Measurements from ENCODE around the gene EVPL. TPM values are rescaled to one million over a fixed set of nuclear protein-coding genes. Genes with fewer than 3 reads are reported as not detected.

EVPL gene
- total RNA-seq, 1 experiment from 2014 or later: 1.3 TPM

GRCh38 chr17:75979705-75980187, 47.4 kb downstream of the EVPL start:
- Mint-ChIP-seq H3K27ac (peak overlapping the region; percentile 100), H3K4me1 (peaks cover 69% of the 10 kb centered on the region), H3K9me3 (no peaks in the 10 kb centered on the region), H3K4me3 (peak overlapping the region; percentile 97), H3K36me3 (peaks cover 12% of the 10 kb centered on the region), H3K27me3 (ENCODE audit: low read depth) (no peaks in the 10 kb centered on the region)
- TF ChIP-seq, protein P1, sequence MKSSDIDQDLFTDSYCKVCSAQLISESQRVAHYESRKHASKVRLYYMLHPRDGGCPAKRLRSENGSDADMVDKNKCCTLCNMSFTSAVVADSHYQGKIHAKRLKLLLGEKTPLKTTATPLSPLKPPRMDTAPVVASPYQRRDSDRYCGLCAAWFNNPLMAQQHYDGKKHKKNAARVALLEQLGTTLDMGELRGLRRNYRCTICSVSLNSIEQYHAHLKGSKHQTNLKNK (CRISPR knock-in tag; IDR thresholded peaks at IDR 0.05): no peak
- TF ChIP-seq RELA (CRISPR knock-in tag; IDR thresholded peaks at IDR 0.05; ENCODE audit: borderline replicate concordance) (no peak), MLX (CRISPR knock-in tag; IDR thresholded peaks at IDR 0.05) (no peak), NR1H2 (CRISPR knock-in tag; IDR thresholded peaks at IDR 0.05) (no peak), ZNF317 (CRISPR knock-in tag; IDR thresholded peaks at IDR 0.05; ENCODE audit: borderline replicate concordance, low read depth) (0 out of 2 replicates have a peak, but pooled peaks have one; percentile 6), PRRX2 (CRISPR knock-in tag; IDR thresholded peaks at IDR 0.05) (no peak), NFATC4 (CRISPR knock-in tag; IDR thresholded peaks at IDR 0.05) (no peak), CREM (CRISPR knock-in tag; IDR thresholded peaks at IDR 0.05) (0 out of 2 replicates have a peak, but pooled peaks have one; percentile 12), ZNF121 (CRISPR knock-in tag; IDR thresholded peaks at IDR 0.05) (no peak), MYBL2 (CRISPR knock-in tag; IDR thresholded peaks at IDR 0.05) (no peak), SMAD3 (CRISPR knock-in tag; IDR thresholded peaks at IDR 0.05; ENCODE audit: borderline replicate concordance) (0 out of 2 replicates have a peak, but pooled peaks have one; percentile 22)
- TF ChIP-seq, protein P2, sequence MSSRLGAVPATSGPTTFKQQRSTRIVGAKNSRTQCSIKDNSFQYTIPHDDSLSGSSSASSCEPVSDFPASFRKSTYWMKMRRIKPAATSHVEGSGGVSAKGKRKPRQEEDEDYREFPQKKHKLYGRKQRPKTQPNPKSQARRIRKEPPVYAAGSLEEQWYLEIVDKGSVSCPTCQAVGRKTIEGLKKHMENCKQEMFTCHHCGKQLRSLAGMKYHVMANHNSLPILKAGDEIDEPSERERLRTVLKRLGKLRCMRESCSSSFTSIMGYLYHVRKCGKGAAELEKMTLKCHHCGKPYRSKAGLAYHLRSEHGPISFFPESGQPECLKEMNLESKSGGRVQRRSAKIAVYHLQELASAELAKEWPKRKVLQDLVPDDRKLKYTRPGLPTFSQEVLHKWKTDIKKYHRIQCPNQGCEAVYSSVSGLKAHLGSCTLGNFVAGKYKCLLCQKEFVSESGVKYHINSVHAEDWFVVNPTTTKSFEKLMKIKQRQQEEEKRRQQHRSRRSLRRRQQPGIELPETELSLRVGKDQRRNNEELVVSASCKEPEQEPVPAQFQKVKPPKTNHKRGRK (CRISPR knock-in tag; IDR thresholded peaks at IDR 0.05; ENCODE audit: borderline replicate concordance): no peak
- ChIA-PET CTCF (interaction anchor here (0.7 to 1.4 kb wide), 2 partner anchors 39 to 52 kb away, joined by 4 read pairs; partner anchors contain the start of gene FBF1), POLR2A (interaction anchor here (1.0 kb wide), 1 partner anchor 39 kb away, joined by 3 read pairs; the partner anchor contains the start of gene FBF1)
- DNase-seq (ENCODE audit: low spot score) (no peak), ATAC-seq (no peak)

GRCh38 chr17:75978938-75979704, 48.0 kb downstream of the EVPL start, which contains the start of the genes ACOX1 and TEN1:
TSS of gene ACOX1 (minus strand) at chr17:75979166. CDS start at chr17:75979073, 93 bp downstream.
TSS of gene TEN1 (plus strand) at chr17:75979240. CDS start at chr17:75986193, 6,953 bp downstream.
- no peaks in the 10 kb centered on the region for H3K9me3 Mint-ChIP-seq
- ChIA-PET CTCF (interaction anchor here (0.6 to 1.7 kb wide), 14 partner anchors 21 to 301 kb away, joined by 3 to 10 read pairs (median 4); partner anchors contain the start of genes CDK3, FBF1 and WBP2), POLR2A (interaction anchor here (0.6 to 1.0 kb wide), 5 partner anchors 21 to 102 kb away, joined by 3 to 6 read pairs (median 3); partner anchors contain the start of genes GALR2 and TRIM65)
- peak within 1 kb of the TSS; percentile 97 for H3K4me3 Mint-ChIP-seq
- peaks cover 63% of the 10 kb centered on the region for H3K4me1 Mint-ChIP-seq
- H3K27me3 Mint-ChIP-seq (ENCODE audit: low read depth): no peaks in the 10 kb centered on the region
- peak within 1 kb of the TSS; percentile 100 for H3K27ac Mint-ChIP-seq
- DNase-seq (ENCODE audit: low spot score) (peak; percentile 96), ATAC-seq (peak; percentile 91)
- H3K36me3 Mint-ChIP-seq: peaks cover 14% of the 10 kb centered on the region
- TF ChIP-seq HMGA2 (CRISPR knock-in tag; IDR thresholded peaks at IDR 0.05): no peak
- TF ChIP-seq, protein P3, sequence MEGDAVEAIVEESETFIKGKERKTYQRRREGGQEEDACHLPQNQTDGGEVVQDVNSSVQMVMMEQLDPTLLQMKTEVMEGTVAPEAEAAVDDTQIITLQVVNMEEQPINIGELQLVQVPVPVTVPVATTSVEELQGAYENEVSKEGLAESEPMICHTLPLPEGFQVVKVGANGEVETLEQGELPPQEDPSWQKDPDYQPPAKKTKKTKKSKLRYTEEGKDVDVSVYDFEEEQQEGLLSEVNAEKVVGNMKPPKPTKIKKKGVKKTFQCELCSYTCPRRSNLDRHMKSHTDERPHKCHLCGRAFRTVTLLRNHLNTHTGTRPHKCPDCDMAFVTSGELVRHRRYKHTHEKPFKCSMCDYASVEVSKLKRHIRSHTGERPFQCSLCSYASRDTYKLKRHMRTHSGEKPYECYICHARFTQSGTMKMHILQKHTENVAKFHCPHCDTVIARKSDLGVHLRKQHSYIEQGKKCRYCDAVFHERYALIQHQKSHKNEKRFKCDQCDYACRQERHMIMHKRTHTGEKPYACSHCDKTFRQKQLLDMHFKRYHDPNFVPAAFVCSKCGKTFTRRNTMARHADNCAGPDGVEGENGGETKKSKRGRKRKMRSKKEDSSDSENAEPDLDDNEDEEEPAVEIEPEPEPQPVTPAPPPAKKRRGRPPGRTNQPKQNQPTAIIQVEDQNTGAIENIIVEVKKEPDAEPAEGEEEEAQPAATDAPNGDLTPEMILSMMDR (IDR thresholded peaks at IDR 0.05): no peak
- TF ChIP-seq ZNF423 (CRISPR knock-in tag; IDR thresholded peaks at IDR 0.05): no peak
- peak; percentile 66 for TF ChIP-seq GABPB1 (CRISPR knock-in tag; IDR thresholded peaks at IDR 0.05)
- 0 out of 2 replicates have a peak, but pooled peaks have one; percentile 49 for TF ChIP-seq ATF1 (CRISPR knock-in tag; IDR thresholded peaks at IDR 0.05)
- TF ChIP-seq ERG (CRISPR knock-in tag; IDR thresholded peaks at IDR 0.05): no peak
- peak; percentile 79 for TF ChIP-seq SP1 (CRISPR knock-in tag; conservative IDR thresholded peaks at IDR 0.05)
- TF ChIP-seq, protein P4, sequence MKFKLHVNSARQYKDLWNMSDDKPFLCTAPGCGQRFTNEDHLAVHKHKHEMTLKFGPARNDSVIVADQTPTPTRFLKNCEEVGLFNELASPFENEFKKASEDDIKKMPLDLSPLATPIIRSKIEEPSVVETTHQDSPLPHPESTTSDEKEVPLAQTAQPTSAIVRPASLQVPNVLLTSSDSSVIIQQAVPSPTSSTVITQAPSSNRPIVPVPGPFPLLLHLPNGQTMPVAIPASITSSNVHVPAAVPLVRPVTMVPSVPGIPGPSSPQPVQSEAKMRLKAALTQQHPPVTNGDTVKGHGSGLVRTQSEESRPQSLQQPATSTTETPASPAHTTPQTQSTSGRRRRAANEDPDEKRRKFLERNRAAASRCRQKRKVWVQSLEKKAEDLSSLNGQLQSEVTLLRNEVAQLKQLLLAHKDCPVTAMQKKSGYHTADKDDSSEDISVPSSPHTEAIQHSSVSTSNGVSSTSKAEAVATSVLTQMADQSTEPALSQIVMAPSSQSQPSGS (CRISPR knock-in tag; IDR thresholded peaks at IDR 0.05; ENCODE audit: borderline replicate concordance, low read depth): no peak
- TF ChIP-seq CREM (CRISPR knock-in tag; IDR thresholded peaks at IDR 0.05): 0 out of 2 replicates have a peak, but pooled peaks have one; percentile 10
- TF ChIP-seq FOXK1 (CRISPR knock-in tag; IDR thresholded peaks at IDR 0.05): peak; percentile 58; the same call in 1 of the 2 replicates
- TF ChIP-seq ARID4B (CRISPR knock-in tag; IDR thresholded peaks at IDR 0.05; ENCODE audit: borderline replicate concordance): no peak; the same call in 1 of the 2 replicates

Data from WTC11 (cell line).